Suprapubic skin (tissue), 3 donors: ENCODE results near the gene CAPN14.

Experiments
- POLR2A ChIP-seq, 2 donors: fragments of 450-650 bp; IDR thresholded peaks; one replicate each; pipeline ENCODE4 v1.6.1; 2017; ENCODE audit warnings: antibody characterized with exemption in 2 of 2, mild to moderate bottlenecking in 2 of 2, moderate library complexity in 2 of 2
- TF ChIP-seq, protein P1 (sequence below), 2 donors: fragments of 200-600 bp in 1 of 2; fragments of 450-650 bp in 1 of 2; sonication (generic) in 1 of 2; IDR thresholded peaks; one replicate each; pipeline ENCODE4 v1.5.1; 2016 to 2019; ENCODE audit warnings: antibody characterized with exemption in 2 of 2, mild to moderate bottlenecking in 1 of 2, moderate library complexity in 1 of 2

DNA sequence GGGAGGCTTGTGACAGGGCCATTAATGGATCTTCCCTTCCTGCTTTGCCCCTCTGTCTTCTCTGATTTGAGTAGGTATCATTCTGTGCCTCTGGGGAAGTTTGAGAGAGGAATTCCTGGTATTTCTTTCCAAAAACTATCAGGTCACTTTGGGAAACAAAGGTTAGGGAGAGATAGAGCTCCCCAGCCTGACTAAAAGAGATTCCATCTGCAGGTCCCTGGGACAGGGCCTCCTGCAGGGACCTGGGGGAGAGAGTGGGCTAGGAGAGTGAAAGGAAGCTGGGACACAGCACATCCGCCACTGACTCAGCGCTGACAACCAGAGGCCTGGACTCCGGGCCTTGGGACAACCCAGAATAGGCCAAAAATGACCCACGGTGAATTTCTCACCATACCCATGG is 85.4 kb downstream of the CAPN14 start:
- TF ChIP-seq, protein P1, sequence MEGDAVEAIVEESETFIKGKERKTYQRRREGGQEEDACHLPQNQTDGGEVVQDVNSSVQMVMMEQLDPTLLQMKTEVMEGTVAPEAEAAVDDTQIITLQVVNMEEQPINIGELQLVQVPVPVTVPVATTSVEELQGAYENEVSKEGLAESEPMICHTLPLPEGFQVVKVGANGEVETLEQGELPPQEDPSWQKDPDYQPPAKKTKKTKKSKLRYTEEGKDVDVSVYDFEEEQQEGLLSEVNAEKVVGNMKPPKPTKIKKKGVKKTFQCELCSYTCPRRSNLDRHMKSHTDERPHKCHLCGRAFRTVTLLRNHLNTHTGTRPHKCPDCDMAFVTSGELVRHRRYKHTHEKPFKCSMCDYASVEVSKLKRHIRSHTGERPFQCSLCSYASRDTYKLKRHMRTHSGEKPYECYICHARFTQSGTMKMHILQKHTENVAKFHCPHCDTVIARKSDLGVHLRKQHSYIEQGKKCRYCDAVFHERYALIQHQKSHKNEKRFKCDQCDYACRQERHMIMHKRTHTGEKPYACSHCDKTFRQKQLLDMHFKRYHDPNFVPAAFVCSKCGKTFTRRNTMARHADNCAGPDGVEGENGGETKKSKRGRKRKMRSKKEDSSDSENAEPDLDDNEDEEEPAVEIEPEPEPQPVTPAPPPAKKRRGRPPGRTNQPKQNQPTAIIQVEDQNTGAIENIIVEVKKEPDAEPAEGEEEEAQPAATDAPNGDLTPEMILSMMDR (IDR thresholded peaks at IDR 0.05), result no peak
- TF ChIP-seq POLR2A (IDR thresholded peaks at IDR 0.05), result no peak
